Measurements from ENCODE around the gene FCRL5.
"Not testable (repeated sequence)": the region's sequence is repeated elsewhere in the genome, so short reads cannot be mapped to it uniquely, and the experiment has no call there.

The FCRL5 gene

GRCh38 chr1:157487096-157487495 is 65.2 kb downstream of the FCRL5 start:
- DNase-seq: no peak

GRCh38 chr1:157486400-157486799 is 65.9 kb downstream of the FCRL5 start:
- DNase-seq: not testable (repeated sequence)

GRCh38 chr1:157485793-157486192 is 66.5 kb downstream of the FCRL5 start:
- no peak for DNase-seq

- DNase-seq: no peak
These were observed 67.7 kb downstream of the FCRL5 start for GRCh38 chr1:157484573-157484972.

GRCh38 chr1:157483635-157484034 is 68.7 kb downstream of the FCRL5 start:
- DNase-seq: no peak

GRCh38 chr1:157482717-157483116 is 69.6 kb downstream of the FCRL5 start:
- no peak for DNase-seq

GRCh38 chr1:157482174-157482573 is 70.1 kb downstream of the FCRL5 start:
- DNase-seq: no peak

GRCh38 chr1:157478030-157478429 is 74.3 kb downstream of the FCRL5 start:
- no peak for DNase-seq

- no peak for DNase-seq
These were observed 74.9 kb downstream of the FCRL5 start for GRCh38 chr1:157477419-157477818.

GRCh38 chr1:157472959-157473358 is 79.4 kb downstream of the FCRL5 start:
- no peak for DNase-seq

- DNase-seq: no peak
These were observed 80.1 kb downstream of the FCRL5 start for GRCh38 chr1:157472056-157472701.

GRCh38 chr1:157471531-157471930 is 80.8 kb downstream of the FCRL5 start:
- DNase-seq: no peak

GRCh38 chr1:157469752-157470675 is 82.3 kb downstream of the FCRL5 start:
- DNase-seq: no peak

GRCh38 chr1:157469300-157469699 is 83.0 kb downstream of the FCRL5 start:
- DNase-seq: no peak

GRCh38 chr1:157466011-157466410 is 86.3 kb downstream of the FCRL5 start:
- no peak for DNase-seq
